Tibial nerve (tissue), 4 donors: ENCODE measurements around the gene SAP30BP.

ENCODE experiments used
- EP300 ChIP-seq, 2 donors: sonication (generic); formaldehyde crosslinking; IDR thresholded peaks; one replicate each; pipeline ENCODE4 v1.6.1; 2017; ENCODE audit warnings: antibody characterized with exemption in 2 of 2, mild to moderate bottlenecking in 1 of 2
- TF ChIP-seq, protein P1 (sequence below), 5 experiments: fragments of 200-600 bp in 3 of 5; fragments of 450-650 bp in 2 of 5; sonication (generic) in 3 of 5; IDR thresholded peaks; one replicate each; pipeline ENCODE4 v1.5.1; 2016 to 2019; ENCODE audit warnings: antibody characterized with exemption in 5 of 5, mild to moderate bottlenecking in 3 of 5, moderate library complexity in 2 of 5

DNA sequence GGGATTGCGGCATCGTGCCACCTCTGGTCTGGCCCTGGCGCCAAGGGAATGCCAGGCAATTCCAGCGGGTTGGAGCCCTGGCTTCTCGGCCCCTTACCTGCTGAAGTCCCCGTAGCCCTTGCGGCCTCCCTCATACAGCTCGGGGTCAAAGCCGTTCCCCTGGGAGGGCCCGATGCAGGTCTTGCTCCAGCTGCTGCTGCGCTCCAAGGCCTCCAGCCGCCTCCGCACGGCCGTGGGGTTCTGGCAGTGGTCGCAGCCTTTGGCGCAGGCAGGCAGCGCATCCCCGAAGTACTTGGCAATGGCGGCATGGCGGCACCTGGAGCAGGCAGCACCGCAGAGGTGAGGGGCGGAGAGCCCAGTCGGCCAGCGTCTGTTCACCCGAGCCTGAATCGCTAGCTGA, 35.8 kb upstream of the SAP30BP start:
- TF ChIP-seq EP300 (IDR thresholded peaks at IDR 0.05) = no peak
- TF ChIP-seq, protein P1, sequence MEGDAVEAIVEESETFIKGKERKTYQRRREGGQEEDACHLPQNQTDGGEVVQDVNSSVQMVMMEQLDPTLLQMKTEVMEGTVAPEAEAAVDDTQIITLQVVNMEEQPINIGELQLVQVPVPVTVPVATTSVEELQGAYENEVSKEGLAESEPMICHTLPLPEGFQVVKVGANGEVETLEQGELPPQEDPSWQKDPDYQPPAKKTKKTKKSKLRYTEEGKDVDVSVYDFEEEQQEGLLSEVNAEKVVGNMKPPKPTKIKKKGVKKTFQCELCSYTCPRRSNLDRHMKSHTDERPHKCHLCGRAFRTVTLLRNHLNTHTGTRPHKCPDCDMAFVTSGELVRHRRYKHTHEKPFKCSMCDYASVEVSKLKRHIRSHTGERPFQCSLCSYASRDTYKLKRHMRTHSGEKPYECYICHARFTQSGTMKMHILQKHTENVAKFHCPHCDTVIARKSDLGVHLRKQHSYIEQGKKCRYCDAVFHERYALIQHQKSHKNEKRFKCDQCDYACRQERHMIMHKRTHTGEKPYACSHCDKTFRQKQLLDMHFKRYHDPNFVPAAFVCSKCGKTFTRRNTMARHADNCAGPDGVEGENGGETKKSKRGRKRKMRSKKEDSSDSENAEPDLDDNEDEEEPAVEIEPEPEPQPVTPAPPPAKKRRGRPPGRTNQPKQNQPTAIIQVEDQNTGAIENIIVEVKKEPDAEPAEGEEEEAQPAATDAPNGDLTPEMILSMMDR (IDR thresholded peaks at IDR 0.05) = no peak
